OCI-LY1 (cell line): ENCODE data around the gene SEMA4A.

Experiments used
- H2AFZ ChIP-seq: fragments of 200-600 bp; sonication (generic), shearing (Covaris generic); 2 replicates; pipeline ENCODE4 v1.6.0; 2014; ENCODE audit warnings: antibody characterized with exemption, mild to moderate bottlenecking, low read length
- H3F3A ChIP-seq: fragments of 200-600 bp; sonication (generic), shearing (Covaris generic); 2 replicates; pipeline ENCODE4 v1.6.0; 2014; ENCODE audit warnings: mild to moderate bottlenecking, antibody characterized with exemption, low read length, moderate library complexity; ENCODE audit not compliant: insufficient read depth
- H3K27ac ChIP-seq: fragments of 200-600 bp; sonication (generic); 2 replicates; pipeline ENCODE4 v1.5.1; 2014; ENCODE audit warnings: low read length, mixed run types, mild to moderate bottlenecking, low read depth; ENCODE audit not compliant: poor library complexity, severe bottlenecking
- H3K27me3 ChIP-seq: fragments of 200-600 bp; sonication (generic); 2 replicates; pipeline ENCODE4 v1.6.0; 2014; ENCODE audit warnings: antibody characterized with exemption, mild to moderate bottlenecking, low read length, moderate library complexity; ENCODE audit not compliant: insufficient read depth
- H3K36me3 ChIP-seq: fragments of 200-600 bp; sonication (generic); 2 replicates; pipeline ENCODE4 v1.6.1; 2014; ENCODE audit warnings: mild to moderate bottlenecking, antibody characterized with exemption, low read length, moderate library complexity, mixed read lengths; ENCODE audit not compliant: insufficient read depth
- H3K4me1 ChIP-seq: fragments of 200-600 bp; sonication (generic); 2 replicates; pipeline ENCODE4 v1.5.1; 2014; ENCODE audit warnings: mild to moderate bottlenecking, low read length, moderate library complexity; ENCODE audit not compliant: insufficient read depth, severe bottlenecking
- H3K4me2 ChIP-seq: fragments of 200-600 bp; sonication (generic), shearing (Covaris generic); 2 replicates; pipeline ENCODE4 v1.6.1; 2014; ENCODE audit warnings: low read length
- H3K4me3 ChIP-seq: fragments of 200-600 bp; sonication (generic); 2 replicates; pipeline ENCODE4 v1.5.1; 2014; ENCODE audit warnings: low read length, low read depth, mild to moderate bottlenecking, mixed read lengths; ENCODE audit not compliant: poor library complexity, severe bottlenecking
- H3K79me2 ChIP-seq: fragments of 200-600 bp; shearing (Covaris generic); 2 replicates; pipeline ENCODE4 v1.6.1; 2016; ENCODE audit warnings: mixed run types, low read length, mixed read lengths; ENCODE audit not compliant: insufficient read depth
- H3K9ac ChIP-seq: fragments of 200-600 bp; sonication (generic), shearing (Covaris generic); 2 replicates; pipeline ENCODE4 v1.6.1; 2014; ENCODE audit warnings: mild to moderate bottlenecking, low read length, mixed read lengths
- H3K9me2 ChIP-seq: fragments of 200-600 bp; sonication (generic), shearing (Covaris generic); 2 replicates; pipeline ENCODE4 v1.6.1; 2014; ENCODE audit warnings: low read depth, mild to moderate bottlenecking, low read length, mixed read lengths
- H3K9me3 ChIP-seq: fragments of 200-600 bp; shearing (Covaris generic); 2 replicates; pipeline ENCODE4 v1.6.1; 2014; ENCODE audit warnings: low read length, mixed read lengths
- H4K20me1 ChIP-seq: fragments of 200-600 bp; sonication (generic), shearing (Covaris generic); 2 replicates; pipeline ENCODE4 v1.6.0; 2016; ENCODE audit warnings: mild to moderate bottlenecking, low read length; ENCODE audit not compliant: insufficient read depth
- EZH2 ChIP-seq: fragments of 200-600 bp; sonication (generic), shearing (Covaris generic); IDR thresholded peaks from 2 replicates; pipeline ENCODE4 v1.8.0; 2017; ENCODE audit warnings: borderline replicate concordance, mixed run types, mild to moderate bottlenecking, antibody characterized with exemption, low read length, moderate library complexity, mixed read lengths
- TF ChIP-seq, protein P1 (sequence below): fragments of 200-600 bp; sonication (generic), shearing (Covaris generic); IDR thresholded peaks from 2 replicates; pipeline ENCODE4 v1.5.1; 2017; ENCODE audit warnings: mild to moderate bottlenecking, antibody characterized with exemption, low read length, moderate library complexity, mixed read lengths

SEMA4A gene

DNA sequence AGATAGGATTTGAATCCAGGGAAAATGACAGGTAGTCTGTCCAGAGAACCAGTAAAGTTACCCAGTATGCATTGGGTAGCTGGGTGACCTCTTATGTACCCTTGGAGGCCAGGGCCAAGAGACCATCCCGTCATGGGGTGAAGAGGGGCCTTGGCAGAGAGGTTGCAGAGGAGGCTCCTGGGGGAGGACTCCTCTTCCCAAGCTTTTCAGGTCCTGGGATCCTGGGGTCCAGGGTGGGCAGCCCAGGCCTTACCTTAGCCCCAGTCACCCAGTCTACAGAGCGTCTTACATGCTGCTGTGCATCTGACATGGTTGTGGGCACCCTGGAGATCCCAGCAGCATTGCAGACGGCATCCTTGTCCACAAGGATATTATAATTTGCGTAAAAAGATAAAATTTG is 73.4 kb downstream of the SEMA4A start:
- Histone ChIP-seq H3K4me3 (no peak overlapping the region), H2AFZ (no peak overlapping the region), H4K20me1 (no peaks in the 10 kb centered on the region), H3K9me2 (no peaks in the 10 kb centered on the region), H3F3A (no peaks in the 10 kb centered on the region), H3K27ac (no peak overlapping the region), H3K36me3 (peaks cover 21% of the 10 kb centered on the region; the same call in 1 of the 2 replicates), H3K79me2 (no peaks in the 10 kb centered on the region), H3K9me3 (no peaks in the 10 kb centered on the region), H3K27me3 (no peaks in the 10 kb centered on the region), H3K9ac (no peak overlapping the region), H3K4me1 (peaks cover 1% of the 10 kb centered on the region), H3K4me2 (no peak overlapping the region)
- no peak for TF ChIP-seq EZH2
- TF ChIP-seq, protein P1, sequence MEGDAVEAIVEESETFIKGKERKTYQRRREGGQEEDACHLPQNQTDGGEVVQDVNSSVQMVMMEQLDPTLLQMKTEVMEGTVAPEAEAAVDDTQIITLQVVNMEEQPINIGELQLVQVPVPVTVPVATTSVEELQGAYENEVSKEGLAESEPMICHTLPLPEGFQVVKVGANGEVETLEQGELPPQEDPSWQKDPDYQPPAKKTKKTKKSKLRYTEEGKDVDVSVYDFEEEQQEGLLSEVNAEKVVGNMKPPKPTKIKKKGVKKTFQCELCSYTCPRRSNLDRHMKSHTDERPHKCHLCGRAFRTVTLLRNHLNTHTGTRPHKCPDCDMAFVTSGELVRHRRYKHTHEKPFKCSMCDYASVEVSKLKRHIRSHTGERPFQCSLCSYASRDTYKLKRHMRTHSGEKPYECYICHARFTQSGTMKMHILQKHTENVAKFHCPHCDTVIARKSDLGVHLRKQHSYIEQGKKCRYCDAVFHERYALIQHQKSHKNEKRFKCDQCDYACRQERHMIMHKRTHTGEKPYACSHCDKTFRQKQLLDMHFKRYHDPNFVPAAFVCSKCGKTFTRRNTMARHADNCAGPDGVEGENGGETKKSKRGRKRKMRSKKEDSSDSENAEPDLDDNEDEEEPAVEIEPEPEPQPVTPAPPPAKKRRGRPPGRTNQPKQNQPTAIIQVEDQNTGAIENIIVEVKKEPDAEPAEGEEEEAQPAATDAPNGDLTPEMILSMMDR, result no peak
